ENCODE measurements around the gene VPS29. TPM values are rescaled to one million over a fixed set of nuclear protein-coding genes. Genes with fewer than 3 reads are reported as not detected.

VPS29 gene
- total and polyA plus RNA-seq, 2 experiments from 2014 or later = 39.1 to 115 TPM

DNA sequence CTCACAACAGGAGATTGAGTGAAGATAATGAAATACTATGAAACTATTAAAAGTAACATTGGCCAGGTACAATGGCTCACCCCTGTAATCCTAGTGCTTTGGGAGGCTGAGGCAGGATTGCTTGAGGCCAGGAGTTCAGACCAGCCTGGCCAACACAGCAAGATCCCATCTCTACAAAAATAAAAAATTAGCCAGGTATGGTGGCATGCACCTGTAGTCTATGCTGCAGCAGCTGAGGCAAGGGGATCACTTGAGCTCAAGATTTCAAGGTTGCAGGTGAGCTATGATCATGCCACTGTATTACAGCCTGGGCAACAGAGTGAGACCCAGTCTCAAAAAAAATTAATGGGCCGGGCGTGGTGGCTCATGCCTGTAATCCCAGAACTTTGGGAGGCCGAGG lies 15.1 kb upstream of the VPS29 start:
- no peaks in the 10 kb centered on the region for H3K36me3 Mint-ChIP-seq (ENCODE audit: low read depth)
- Histone ChIP-seq H3K4me1 (ENCODE audit: insufficient read depth) (no peaks in the 10 kb centered on the region), H4K20me1 (replicated peaks; ENCODE audit: insufficient read depth) (no peaks in the 10 kb centered on the region), H3K4me3 (no peak overlapping the region), H3K79me2 (replicated peaks; ENCODE audit: insufficient read depth) (no peaks in the 10 kb centered on the region), H3K4me2 (no peak overlapping the region), H3K27me3 (ENCODE audit: insufficient read depth) (no peaks in the 10 kb centered on the region), H2AFZ (no peak overlapping the region), H3F3A (replicated peaks; ENCODE audit: low read depth) (no peaks in the 10 kb centered on the region), H3K27ac (ENCODE audit: low read depth) (no peak overlapping the region), H3K36me3 (ENCODE audit: insufficient read depth) (no peaks in the 10 kb centered on the region), H3K9me2 (ENCODE audit: insufficient read depth) (no peaks in the 10 kb centered on the region)
- no peak for DNase-seq (ENCODE audit: low spot score)
- no peak overlapping the region for H3K4me3 Mint-ChIP-seq
- H3K27me3 Mint-ChIP-seq (ENCODE audit: insufficient read depth, low read depth, poor library complexity) = no peaks in the 10 kb centered on the region
- TF ChIP-seq ZNF331 (CRISPR knock-in tag; IDR thresholded peaks at IDR 0.05; ENCODE audit: low read depth) (no peak), NANOG (IDR thresholded peaks at IDR 0.05; ENCODE audit: borderline replicate concordance) (no peak), JUNB (IDR thresholded peaks at IDR 0.05; ENCODE audit: unreplicated experiment) (no peak), ZNF114 (CRISPR knock-in tag; IDR thresholded peaks at IDR 0.05) (no peak), EZH2 (IDR thresholded peaks at IDR 0.05; ENCODE audit: low read depth, unreplicated experiment) (no peak), CREB1 (CRISPR knock-in tag; IDR thresholded peaks at IDR 0.05; ENCODE audit: low read depth) (no peak), EZH2phosphoT487 (IDR thresholded peaks at IDR 0.05; ENCODE audit: unreplicated experiment) (no peak)
- TF ChIP-seq, protein P1, sequence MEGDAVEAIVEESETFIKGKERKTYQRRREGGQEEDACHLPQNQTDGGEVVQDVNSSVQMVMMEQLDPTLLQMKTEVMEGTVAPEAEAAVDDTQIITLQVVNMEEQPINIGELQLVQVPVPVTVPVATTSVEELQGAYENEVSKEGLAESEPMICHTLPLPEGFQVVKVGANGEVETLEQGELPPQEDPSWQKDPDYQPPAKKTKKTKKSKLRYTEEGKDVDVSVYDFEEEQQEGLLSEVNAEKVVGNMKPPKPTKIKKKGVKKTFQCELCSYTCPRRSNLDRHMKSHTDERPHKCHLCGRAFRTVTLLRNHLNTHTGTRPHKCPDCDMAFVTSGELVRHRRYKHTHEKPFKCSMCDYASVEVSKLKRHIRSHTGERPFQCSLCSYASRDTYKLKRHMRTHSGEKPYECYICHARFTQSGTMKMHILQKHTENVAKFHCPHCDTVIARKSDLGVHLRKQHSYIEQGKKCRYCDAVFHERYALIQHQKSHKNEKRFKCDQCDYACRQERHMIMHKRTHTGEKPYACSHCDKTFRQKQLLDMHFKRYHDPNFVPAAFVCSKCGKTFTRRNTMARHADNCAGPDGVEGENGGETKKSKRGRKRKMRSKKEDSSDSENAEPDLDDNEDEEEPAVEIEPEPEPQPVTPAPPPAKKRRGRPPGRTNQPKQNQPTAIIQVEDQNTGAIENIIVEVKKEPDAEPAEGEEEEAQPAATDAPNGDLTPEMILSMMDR (conservative IDR thresholded peaks at IDR 0.05; ENCODE audit: low read depth in 2 of 2) = no peak
- no peak for ATAC-seq
- H3K27ac Mint-ChIP-seq = no peak overlapping the region
- no peaks in the 10 kb centered on the region for H3K4me1 Mint-ChIP-seq
- H3K9me3 Mint-ChIP-seq = no peaks in the 10 kb centered on the region

DNA sequence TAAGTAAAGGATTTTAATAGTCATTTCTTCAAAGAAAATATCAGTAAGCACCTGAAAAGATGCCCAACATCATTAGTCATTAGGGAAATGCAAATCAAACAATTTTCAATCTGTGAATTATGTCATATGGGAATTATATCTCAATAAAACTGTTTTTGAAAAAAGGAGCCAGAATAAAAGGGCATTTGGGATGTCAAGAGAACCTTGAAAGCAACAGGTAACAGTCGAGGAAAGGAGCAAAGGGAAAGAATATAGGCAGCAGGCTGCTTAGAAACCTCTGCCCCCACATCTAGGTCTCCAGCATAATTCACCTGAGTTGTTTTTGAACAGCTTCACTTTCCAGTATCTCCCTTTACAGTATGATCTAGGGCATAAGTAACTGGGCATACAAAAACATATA lies 12.5 kb upstream of the VPS29 start:
- DNase-seq (ENCODE audit: low spot score) (no peak), ATAC-seq (no peak)
- Histone ChIP-seq H2AFZ (no peak overlapping the region), H3K4me2 (no peak overlapping the region), H3F3A (replicated peaks; ENCODE audit: low read depth) (no peaks in the 10 kb centered on the region), H3K9me2 (ENCODE audit: insufficient read depth) (no peaks in the 10 kb centered on the region), H4K20me1 (replicated peaks; ENCODE audit: insufficient read depth) (no peaks in the 10 kb centered on the region), H3K4me3 (no peak overlapping the region), H3K79me2 (replicated peaks; ENCODE audit: insufficient read depth) (no peaks in the 10 kb centered on the region), H3K36me3 (ENCODE audit: insufficient read depth) (no peaks in the 10 kb centered on the region), H3K27me3 (ENCODE audit: insufficient read depth) (no peaks in the 10 kb centered on the region), H3K27ac (ENCODE audit: low read depth) (no peak overlapping the region), H3K4me1 (ENCODE audit: insufficient read depth) (no peaks in the 10 kb centered on the region)
- no peaks in the 10 kb centered on the region for H3K36me3 Mint-ChIP-seq (ENCODE audit: low read depth)
- H3K4me1 Mint-ChIP-seq = no peaks in the 10 kb centered on the region
- peaks cover under 1% of the 10 kb centered on the region for H3K27me3 Mint-ChIP-seq (ENCODE audit: insufficient read depth, low read depth, poor library complexity)
- H3K4me3 Mint-ChIP-seq = no peak overlapping the region
- H3K9me3 Mint-ChIP-seq = no peaks in the 10 kb centered on the region
- no peak overlapping the region for H3K27ac Mint-ChIP-seq
- TF ChIP-seq, protein P1 (conservative IDR thresholded peaks at IDR 0.05; ENCODE audit: low read depth in 2 of 2) = no peak
- TF ChIP-seq NANOG (IDR thresholded peaks at IDR 0.05; ENCODE audit: borderline replicate concordance) (no peak), CREB1 (CRISPR knock-in tag; IDR thresholded peaks at IDR 0.05; ENCODE audit: low read depth) (no peak), EZH2phosphoT487 (IDR thresholded peaks at IDR 0.05; ENCODE audit: unreplicated experiment) (no peak), POLR2AphosphoS5 (IDR thresholded peaks at IDR 0.05; ENCODE audit: low read depth) (no peak), EZH2 (IDR thresholded peaks at IDR 0.05; ENCODE audit: low read depth, unreplicated experiment) (no peak), STAT1 (IDR thresholded peaks at IDR 0.05; ENCODE audit: unreplicated experiment) (no peak), ZNF331 (CRISPR knock-in tag; IDR thresholded peaks at IDR 0.05; ENCODE audit: low read depth) (no peak)
- TF ChIP-seq, protein P2, sequence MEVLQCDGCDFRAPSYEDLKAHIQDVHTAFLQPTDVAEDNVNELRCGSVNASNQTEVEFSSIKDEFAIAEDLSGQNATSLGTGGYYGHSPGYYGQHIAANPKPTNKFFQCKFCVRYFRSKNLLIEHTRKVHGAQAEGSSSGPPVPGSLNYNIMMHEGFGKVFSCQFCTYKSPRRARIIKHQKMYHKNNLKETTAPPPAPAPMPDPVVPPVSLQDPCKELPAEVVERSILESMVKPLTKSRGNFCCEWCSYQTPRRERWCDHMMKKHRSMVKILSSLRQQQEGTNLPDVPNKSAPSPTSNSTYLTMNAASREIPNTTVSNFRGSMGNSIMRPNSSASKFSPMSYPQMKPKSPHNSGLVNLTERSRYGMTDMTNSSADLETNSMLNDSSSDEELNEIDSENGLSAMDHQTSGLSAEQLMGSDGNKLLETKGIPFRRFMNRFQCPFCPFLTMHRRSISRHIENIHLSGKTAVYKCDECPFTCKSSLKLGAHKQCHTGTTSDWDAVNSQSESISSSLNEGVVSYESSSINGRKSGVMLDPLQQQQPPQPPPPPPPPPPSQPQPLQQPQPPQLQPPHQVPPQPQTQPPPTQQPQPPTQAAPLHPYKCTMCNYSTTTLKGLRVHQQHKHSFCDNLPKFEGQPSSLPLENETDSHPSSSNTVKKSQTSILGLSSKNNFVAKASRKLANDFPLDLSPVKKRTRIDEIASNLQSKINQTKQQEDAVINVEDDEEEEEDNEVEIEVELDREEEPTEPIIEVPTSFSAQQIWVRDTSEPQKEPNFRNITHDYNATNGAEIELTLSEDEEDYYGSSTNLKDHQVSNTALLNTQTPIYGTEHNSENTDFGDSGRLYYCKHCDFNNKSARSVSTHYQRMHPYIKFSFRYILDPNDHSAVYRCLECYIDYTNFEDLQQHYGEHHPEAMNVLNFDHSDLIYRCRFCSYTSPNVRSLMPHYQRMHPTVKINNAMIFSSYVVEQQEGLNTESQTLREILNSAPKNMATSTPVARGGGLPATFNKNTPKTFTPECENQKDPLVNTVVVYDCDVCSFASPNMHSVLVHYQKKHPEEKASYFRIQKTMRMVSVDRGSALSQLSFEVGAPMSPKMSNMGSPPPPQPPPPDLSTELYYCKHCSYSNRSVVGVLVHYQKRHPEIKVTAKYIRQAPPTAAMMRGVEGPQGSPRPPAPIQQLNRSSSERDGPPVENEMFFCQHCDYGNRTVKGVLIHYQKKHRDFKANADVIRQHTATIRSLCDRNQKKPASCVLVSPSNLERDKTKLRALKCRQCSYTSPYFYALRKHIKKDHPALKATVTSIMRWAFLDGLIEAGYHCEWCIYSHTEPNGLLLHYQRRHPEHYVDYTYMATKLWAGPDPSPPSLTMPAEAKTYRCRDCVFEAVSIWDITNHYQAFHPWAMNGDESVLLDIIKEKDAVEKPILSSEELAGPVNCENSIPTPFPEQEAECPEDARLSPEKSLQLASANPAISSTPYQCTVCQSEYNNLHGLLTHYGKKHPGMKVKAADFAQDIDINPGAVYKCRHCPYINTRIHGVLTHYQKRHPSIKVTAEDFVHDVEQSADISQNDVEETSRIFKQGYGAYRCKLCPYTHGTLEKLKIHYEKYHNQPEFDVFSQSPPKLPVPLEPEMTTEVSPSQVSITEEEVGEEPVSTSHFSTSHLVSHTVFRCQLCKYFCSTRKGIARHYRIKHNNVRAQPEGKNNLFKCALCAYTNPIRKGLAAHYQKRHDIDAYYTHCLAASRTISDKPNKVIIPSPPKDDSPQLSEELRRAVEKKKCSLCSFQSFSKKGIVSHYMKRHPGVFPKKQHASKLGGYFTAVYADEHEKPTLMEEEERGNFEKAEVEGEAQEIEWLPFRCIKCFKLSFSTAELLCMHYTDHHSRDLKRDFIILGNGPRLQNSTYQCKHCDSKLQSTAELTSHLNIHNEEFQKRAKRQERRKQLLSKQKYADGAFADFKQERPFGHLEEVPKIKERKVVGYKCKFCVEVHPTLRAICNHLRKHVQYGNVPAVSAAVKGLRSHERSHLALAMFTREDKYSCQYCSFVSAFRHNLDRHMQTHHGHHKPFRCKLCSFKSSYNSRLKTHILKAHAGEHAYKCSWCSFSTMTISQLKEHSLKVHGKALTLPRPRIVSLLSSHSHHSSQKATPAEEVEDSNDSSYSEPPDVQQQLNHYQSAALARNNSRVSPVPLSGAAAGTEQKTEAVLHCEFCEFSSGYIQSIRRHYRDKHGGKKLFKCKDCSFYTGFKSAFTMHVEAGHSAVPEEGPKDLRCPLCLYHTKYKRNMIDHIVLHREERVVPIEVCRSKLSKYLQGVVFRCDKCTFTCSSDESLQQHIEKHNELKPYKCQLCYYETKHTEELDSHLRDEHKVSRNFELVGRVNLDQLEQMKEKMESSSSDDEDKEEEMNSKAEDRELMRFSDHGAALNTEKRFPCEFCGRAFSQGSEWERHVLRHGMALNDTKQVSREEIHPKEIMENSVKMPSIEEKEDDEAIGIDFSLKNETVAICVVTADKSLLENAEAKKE (CRISPR knock-in tag; IDR thresholded peaks at IDR 0.05) = no peak
